IMR-90 (cell line): Measurements from ENCODE around the gene AMDHD2. TPM values are rescaled to one million over a fixed set of nuclear protein-coding genes. Genes with fewer than 3 reads are reported as not detected.
A peak's percentile ranks its signal among the peaks of the same experiment; 100 is the strongest.

Experiments used
- ATAC-seq: fragments of 200-7000 bp; cut with Tn5 transposase; 2 replicates; pipeline ENCODE4 v1.9.1; 2020; ENCODE audit warnings: low read depth, mild to moderate bottlenecking, moderate library complexity
- BruUV-seq: library from RNA; stranded (reverse); fragments of 400-500 nt; replicated peaks from 2 replicates; lab custom pipeline; 2021; lab: Mats Ljungman, UMichigan
- CTCF ChIA-PET: fragments of 300-600 bp; formaldehyde crosslinking; extraction: SDS; loops from one replicate; lab custom pipeline; 2021; ENCODE audit warnings: antibody characterized with exemption; lab: Yijun Ruan, JAX
- POLR2A ChIA-PET: fragments of 300-600 bp; sonication (Branson Sonifier 250); formaldehyde crosslinking; loops from one replicate; lab custom pipeline; 2022; ENCODE audit warnings: antibody characterized with exemption; ENCODE audit not compliant: unreplicated experiment; lab: Charles Lee
- DNase-seq: peaks from one replicate; pipeline ENCODE4 v3.0.0; 2013
- H2AFZ ChIP-seq: replicated peaks from 2 replicates; pipeline ENCODE3; 2013; ENCODE audit warnings: low read length, mild to moderate bottlenecking; ENCODE audit not compliant: poor library complexity
- H2AK5ac ChIP-seq: 2 replicates; pipeline ENCODE4 v1.6.1; 2013; ENCODE audit warnings: low read depth, low read length, inconsistent platforms
- H2AK9ac ChIP-seq: replicated peaks from 2 replicates; pipeline ENCODE3; 2013; ENCODE audit warnings: mild to moderate bottlenecking, low read depth, low read length, moderate library complexity; ENCODE audit not compliant: poor library complexity
- H2BK120ac ChIP-seq: 2 replicates; pipeline ENCODE4 v1.6.1; 2013; ENCODE audit warnings: low read depth, low read length, inconsistent platforms
- H2BK15ac ChIP-seq: 3 replicates; pipeline ENCODE4 v1.6.1; 2013; ENCODE audit warnings: low read depth, low read length, inconsistent platforms
- H2BK20ac ChIP-seq: 2 replicates; pipeline ENCODE4 v1.6.1; 2013; ENCODE audit warnings: low read depth, mild to moderate bottlenecking, inconsistent platforms, low read length, moderate library complexity
- H2BK5ac ChIP-seq: 2 replicates; pipeline ENCODE4 v1.6.1; 2013; ENCODE audit warnings: mild to moderate bottlenecking, low read depth, low read length, inconsistent platforms; ENCODE audit not compliant: poor library complexity, severe bottlenecking
- H3K14ac ChIP-seq: replicated peaks from 2 replicates; pipeline ENCODE4 v1.6.1; 2013; ENCODE audit warnings: low read depth, low read length, inconsistent platforms
- H3K18ac ChIP-seq: 2 replicates; pipeline ENCODE4 v1.6.1; 2013; ENCODE audit warnings: low read depth, low read length, control low read depth
- H3K23ac ChIP-seq: 2 replicates; pipeline ENCODE4 v1.6.1; 2013; ENCODE audit warnings: low read depth, low read length, inconsistent platforms
- H3K27ac ChIP-seq: 2 replicates; pipeline ENCODE4 v1.5.1; 2013; ENCODE audit warnings: mild to moderate bottlenecking, control low read depth, low read length; ENCODE audit not compliant: insufficient read depth
- H3K27me3 ChIP-seq: 2 replicates; pipeline ENCODE4 v1.6.1; 2013; ENCODE audit warnings: low read length; ENCODE audit not compliant: control insufficient read depth, insufficient read depth
- H3K36me3 ChIP-seq: 2 replicates; pipeline ENCODE4 v1.6.1; 2013; ENCODE audit warnings: low read length, mixed read lengths; ENCODE audit not compliant: control insufficient read depth, insufficient read depth
- H3K4ac ChIP-seq: 2 replicates; pipeline ENCODE4 v1.6.1; 2013; ENCODE audit warnings: low read depth, low read length, inconsistent platforms
- H3K4me1 ChIP-seq: 2 replicates; pipeline ENCODE4 v1.6.1; 2013; ENCODE audit warnings: low read length, mixed read lengths; ENCODE audit not compliant: control insufficient read depth, insufficient read depth
- H3K4me2 ChIP-seq: 2 replicates; pipeline ENCODE4 v1.6.1; 2013; ENCODE audit warnings: low read depth, mild to moderate bottlenecking, control low read depth, low read length, moderate library complexity
- H3K4me3 ChIP-seq: 2 replicates; pipeline ENCODE4 v1.5.1; 2013; ENCODE audit warnings: low read depth, mild to moderate bottlenecking, control low read depth, low read length, moderate library complexity; ENCODE audit not compliant: insufficient read depth
- H3K56ac ChIP-seq: 2 replicates; pipeline ENCODE4 v1.6.1; 2013; ENCODE audit warnings: low read length, inconsistent platforms; ENCODE audit not compliant: insufficient read depth; ENCODE audit errors: extremely low read depth
- H3K79me1 ChIP-seq, 2 experiments: 2 replicates each; pipeline ENCODE4 v1.6.1; 2013; ENCODE audit warnings: low read length in 2 of 2, inconsistent platforms in 1 of 2, low read depth in 1 of 2
- H3K9ac ChIP-seq: 2 replicates; pipeline ENCODE4 v1.6.1; 2013; ENCODE audit warnings: low read depth, low read length, control low read depth
- H3K9me1 ChIP-seq: 2 replicates; pipeline ENCODE4 v1.6.1; 2013; ENCODE audit warnings: low read length, inconsistent platforms; ENCODE audit not compliant: insufficient read depth
- H3K9me3 ChIP-seq: 2 replicates; pipeline ENCODE4 v1.6.1; 2013; ENCODE audit warnings: low read length; ENCODE audit not compliant: control insufficient read depth, insufficient read depth
- H4K20me1 ChIP-seq: 2 replicates; pipeline ENCODE4 v1.6.1; 2013; ENCODE audit warnings: low read length, inconsistent platforms; ENCODE audit not compliant: insufficient read depth
- H4K5ac ChIP-seq: 2 replicates; pipeline ENCODE4 v1.6.1; 2013; ENCODE audit warnings: mild to moderate bottlenecking, low read depth, low read length, control low read depth
- H4K8ac ChIP-seq, 2 experiments: 2 replicates each; pipeline ENCODE4 v1.6.1; 2013; ENCODE audit warnings: low read depth in 2 of 2, low read length in 2 of 2, control low read depth in 1 of 2, inconsistent platforms in 1 of 2
- H4K91ac ChIP-seq: 2 replicates; pipeline ENCODE4 v1.6.1; 2013; ENCODE audit warnings: low read depth, low read length, inconsistent platforms; ENCODE audit not compliant: insufficient read depth
- CEBPB ChIP-seq: IDR thresholded peaks from 2 replicates; pipeline ENCODE4 v1.6.1; 2012; ENCODE audit warnings: low read depth, low read length, improper control_type of control experiment
- ELK1 ChIP-seq: fragments of 150-350 bp; IDR thresholded peaks from 2 replicates; pipeline ENCODE4 v1.6.1; 2016; ENCODE audit warnings: low read depth, mild to moderate bottlenecking, low read length, moderate library complexity, borderline replicate concordance
- MAZ ChIP-seq: IDR thresholded peaks from 2 replicates; pipeline ENCODE4 v1.6.1; 2012; ENCODE audit warnings: low read depth, mild to moderate bottlenecking, low read length, improper control_type of control experiment, moderate library complexity, borderline replicate concordance
- POLR2A ChIP-seq: IDR thresholded peaks from 2 replicates; pipeline ENCODE4 v1.6.1; 2012; ENCODE audit warnings: mild to moderate bottlenecking, low read depth, low read length
- RCOR1 ChIP-seq: IDR thresholded peaks from 2 replicates; pipeline ENCODE4 v1.6.1; 2012; ENCODE audit warnings: mild to moderate bottlenecking, low read length, improper control_type of control experiment; ENCODE audit not compliant: insufficient replicate concordance
- RFX5 ChIP-seq: IDR thresholded peaks from 2 replicates; pipeline ENCODE4 v1.8.0; 2012; ENCODE audit warnings: low read depth, mild to moderate bottlenecking, low read length, moderate library complexity
- WGBS, 2 experiments: methylation state at CpG; one replicate each; pipeline versions ENCODE4 v1.1.5 to v1.1.7; 2013; ENCODE audit warnings: missing lambda C conversion rate in 2 of 2; ENCODE audit not compliant: insufficient read length in 1 of 2; ENCODE audit errors: extremely low coverage in 2 of 2; 5-methylcytosine and 5-hydroxymethylcytosine counted together
- dilution Hi-C: fragments of 300-500 bp; cut with HindIII; formaldehyde crosslinking; loops from one replicate; pipeline ENCODE4 v1.14.3; 2018; ENCODE audit warnings: low sequenced_read_pairs; ENCODE audit not compliant: unreplicated experiment
- in situ Hi-C: fragments of 300-500 bp; cut with MboI; formaldehyde crosslinking; loops from 3 replicates; pipeline ENCODE4 v1.14.3; 2019; ENCODE audit warnings: low sequenced_read_pairs, inconsistent platforms, mixed read lengths
- intact Hi-C: fragments of 100-400 bp; cut with micrococcal nuclease; formaldehyde crosslinking; loops from 2 replicates; pipeline ENCODE4 v1.10.0; 2022
- polyA plus RNA-seq, 3 experiments: library from polyadenylated mRNA; depleted of rRNA; stranded (reverse); fragments of >200 nt; gene quantifications; 2 replicates each; pipeline ENCODE4 v1.2.3, GENCODE V29; 2012; ENCODE audit warnings: low replicate concordance in 1 of 3
- total RNA-seq: library from RNA; depleted of rRNA; stranded (reverse); fragments of >200 nt; gene quantifications from 2 replicates; pipeline ENCODE4 v1.2.3, GENCODE V29; 2012

The AMDHD2 gene
- total and polyA plus RNA-seq, 2 of the 4 experiments (the other 2 are of a cell fraction), result 10.6 to 30.3 TPM

GRCh38 chr16:2537451-2538379, 17.5 kb downstream of the AMDHD2 start, which contains the start of gene PDPK1:
Gene PDPK1 (plus strand): TSS chr16:2538021. CDS start chr16:2538113, 92 bp downstream.
- CTCF ChIA-PET, result no interaction called here
- peak within 1 kb of the TSS; percentile 52; the same call in 1 of the 2 replicates for H2BK120ac ChIP-seq
- peak within 1 kb of the TSS; percentile 29 to 81; a peak in 2 of 4 replicates for H4K8ac ChIP-seq
- peak within 1 kb of the TSS; percentile 86 for H3K4ac ChIP-seq
- H2BK15ac ChIP-seq, result no peak within 1 kb of the TSS
- ATAC-seq, result peak; percentile 96
- H4K5ac ChIP-seq, result peak within 1 kb of the TSS; percentile 88
- no peaks in the 10 kb centered on the region for H3K9me3 ChIP-seq
- H3K4me3 ChIP-seq, result peak within 1 kb of the TSS; percentile 100
- intact Hi-C loops (no loop called here), dilution Hi-C loops (no loop called here), in situ Hi-C loops (no loop called here)
- no peak within 1 kb of the TSS for H3K23ac ChIP-seq
- H3K4me1 ChIP-seq, result peaks cover 15% of the 10 kb centered on the region
- H3K27me3 ChIP-seq, result no peaks in the 10 kb centered on the region
- H3K14ac ChIP-seq, result peak within 1 kb of the TSS; percentile 77; the same call in 1 of the 2 replicates
- peak within 1 kb of the TSS; percentile 84 for H3K27ac ChIP-seq
- H2BK20ac ChIP-seq, result no peak within 1 kb of the TSS
- H2AK9ac ChIP-seq, result peak within 1 kb of the TSS; percentile 96
- peak within 1 kb of the TSS; percentile 80 for H2AK5ac ChIP-seq
- TF ChIP-seq RFX5 (no peak), CEBPB (peak; percentile 3; the same call in 1 of the 2 replicates), ELK1 (no peak), MAZ (peak; percentile 95; the same call in 1 of the 2 replicates), POLR2A (peak; percentile 73), RCOR1 (no peak)
- H3K79me1 ChIP-seq, result peaks cover 4 to 33% of the 10 kb centered on the region in 2 experiments; a peak in 3 of 4 replicates
- 0 out of 2 replicates have a peak within 1 kb of the TSS, but pooled peaks have one; percentile 70 for H4K91ac ChIP-seq
- POLR2A ChIA-PET, result no interaction called here
- no peak within 1 kb of the TSS for H3K18ac ChIP-seq
- peaks cover 18% of the 10 kb centered on the region for H3K9me1 ChIP-seq
- H2BK5ac ChIP-seq, result peak within 1 kb of the TSS; percentile 91
- 0% methylated on average over 51 of the region's 126 CpGs; no CpG with 5 or more reads in 1 of the 2 experiments for WGBS, 2 experiments
- peaks cover 35% of the 10 kb centered on the region for H4K20me1 ChIP-seq
- H2AFZ ChIP-seq, result peak within 1 kb of the TSS; percentile 93
- peak within 1 kb of the TSS; percentile 97 for H3K4me2 ChIP-seq
- H3K36me3 ChIP-seq, result peaks cover 3% of the 10 kb centered on the region; the same call in 1 of the 2 replicates
- peak; percentile 92 for DNase-seq
- BruUV-seq, result no TSS peak
- H3K56ac ChIP-seq, result no peak within 1 kb of the TSS
- peak within 1 kb of the TSS; percentile 86 for H3K9ac ChIP-seq
